Measurements from ENCODE around the gene CLEC16A.

The CLEC16A gene

DNA sequence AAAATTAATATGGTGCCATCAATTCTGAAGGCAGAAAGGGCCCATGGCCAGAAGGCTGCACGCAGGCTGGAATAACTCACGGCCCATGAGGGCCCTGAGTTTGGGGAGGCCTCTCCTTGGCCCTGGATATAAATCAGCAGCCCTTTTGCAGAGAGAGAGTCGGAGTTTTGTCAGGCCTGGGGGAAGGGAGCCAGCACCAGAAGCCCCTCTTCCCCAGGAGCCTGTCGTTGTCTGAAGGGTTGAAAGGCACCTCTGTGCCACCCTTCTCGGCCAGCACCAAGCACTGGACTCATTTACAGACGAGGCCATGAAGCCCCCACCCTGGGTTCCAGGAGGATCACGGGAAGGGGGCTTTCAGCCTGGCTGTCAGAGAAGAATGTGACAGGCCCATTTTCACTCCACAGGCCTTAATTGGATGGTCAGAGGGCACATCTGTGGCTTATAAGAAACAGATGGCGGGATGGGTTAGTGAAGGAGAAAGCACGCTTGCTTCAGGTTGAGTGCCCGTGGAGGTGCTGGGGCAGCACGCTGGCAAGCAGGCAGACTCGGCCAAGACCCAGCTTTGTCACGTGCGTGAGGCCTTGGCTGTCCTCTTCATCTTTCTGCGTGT, 140.6 kb downstream of the CLEC16A start:
- DNase-seq: peak in 2 of 14 donors; percentile 38 to 95

DNA sequence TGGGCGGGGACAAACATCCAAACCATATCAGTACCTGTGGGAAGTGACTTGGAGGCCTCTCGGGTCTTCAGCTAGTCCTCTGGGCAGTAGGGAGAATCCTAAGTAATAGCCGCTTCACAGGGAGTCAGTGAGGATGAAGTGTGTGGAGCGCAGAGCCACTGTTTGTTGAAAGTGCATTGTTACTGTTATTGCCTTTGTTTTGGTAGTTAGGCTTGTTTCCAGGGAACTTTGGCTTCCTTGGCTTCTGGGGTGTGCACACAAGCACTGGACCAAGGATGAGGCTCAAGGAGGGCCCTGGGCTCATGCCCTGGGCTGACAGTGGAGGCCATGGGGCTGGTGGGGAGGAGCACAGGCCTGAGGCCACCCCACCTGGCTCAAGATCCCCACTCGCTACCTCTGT, 141.6 kb downstream of the CLEC16A start:
- no peak for DNase-seq

- DNase-seq: no peak
Observed at GRCh38 chr16:11087691-11088073, 143.3 kb downstream of the CLEC16A start.

GRCh38 chr16:11088074-11088730, 143.8 kb downstream of the CLEC16A start:
- peak in 1 of 14 donors; percentile 16 for DNase-seq

DNA sequence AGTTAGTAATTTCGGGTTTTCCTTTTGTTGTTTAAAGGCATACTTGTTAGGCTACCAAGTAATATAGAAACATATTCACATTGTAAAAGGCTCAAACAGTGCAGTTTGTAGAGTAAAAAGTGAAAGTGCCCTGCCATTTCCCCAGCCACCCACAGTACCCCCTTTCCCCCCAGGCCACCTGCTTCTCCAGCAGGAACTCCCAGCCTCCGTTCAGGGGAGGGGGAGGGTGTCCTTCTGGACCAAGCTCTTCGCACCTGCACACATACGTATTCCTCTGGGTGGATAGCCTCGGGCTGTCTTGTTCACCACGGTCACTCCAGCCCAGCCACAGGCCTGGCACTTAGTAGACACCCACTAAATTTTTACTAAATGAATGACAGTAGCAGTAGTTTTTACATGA, 144.5 kb downstream of the CLEC16A start:
- DNase-seq: no peak

DNA sequence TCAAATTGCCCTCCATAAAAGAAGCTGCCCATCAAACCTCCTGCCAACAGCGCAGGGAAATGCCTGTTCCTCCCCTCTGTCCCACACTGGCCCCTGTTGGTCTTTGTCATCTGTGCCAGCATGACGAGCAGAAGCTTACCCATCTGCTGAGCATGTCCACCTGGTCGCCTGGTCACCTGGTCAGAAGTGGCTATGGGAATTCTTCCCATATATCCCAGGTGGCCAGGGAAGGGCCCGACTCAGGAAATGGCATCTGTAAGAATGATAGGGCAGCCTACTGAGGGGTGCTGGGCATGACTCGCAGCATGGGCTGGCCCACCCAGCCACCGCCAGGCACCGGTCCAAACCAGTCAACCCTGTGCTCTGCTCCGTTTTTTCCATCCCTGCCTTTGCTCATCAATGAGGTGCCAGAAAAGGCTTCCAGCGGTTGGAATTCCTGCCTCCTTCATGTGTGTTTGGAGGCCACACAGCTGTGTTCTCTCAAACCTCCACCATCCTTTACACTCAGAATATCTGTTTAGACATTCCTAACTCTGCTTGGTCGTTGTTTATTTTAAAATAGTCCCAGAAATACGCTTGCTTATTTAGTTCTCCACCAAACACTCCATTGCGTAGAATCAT, 145.2 kb downstream of the CLEC16A start:
- peak in 1 of 14 donors; percentile 64 for DNase-seq

GRCh38 chr16:11090232-11090631, 145.9 kb downstream of the CLEC16A start:
- DNase-seq: no peak

GRCh38 chr16:11091021-11091785, 146.8 kb downstream of the CLEC16A start:
- DNase-seq: no peak

- DNase-seq: no peak
Observed at GRCh38 chr16:11092788-11093571, 148.6 kb downstream of the CLEC16A start.

DNA sequence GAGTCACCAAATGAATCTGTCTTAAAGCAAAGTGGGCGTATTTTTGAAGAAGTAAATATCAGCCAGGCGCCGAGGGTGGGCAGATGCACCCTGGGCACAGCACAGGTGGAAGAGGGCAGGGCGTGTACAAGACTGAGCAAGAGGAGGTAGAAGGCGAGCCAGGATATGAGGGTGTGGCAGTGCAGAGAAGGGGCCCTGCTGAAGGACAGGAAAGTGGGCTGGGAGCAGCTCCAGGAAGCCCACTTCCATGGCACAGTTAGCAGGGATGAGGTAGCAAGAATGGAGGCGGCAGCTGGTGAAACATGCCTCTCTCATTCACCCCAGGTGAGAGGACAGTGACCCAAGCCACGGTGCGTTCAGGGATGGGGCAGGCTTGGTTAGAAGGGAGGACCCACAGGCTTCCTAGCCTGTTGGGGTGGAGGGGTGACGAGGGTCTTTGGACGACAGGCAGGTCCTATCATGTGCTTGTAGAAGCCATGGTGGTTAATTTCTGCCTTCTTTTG, 149.3 kb downstream of the CLEC16A start:
- no peak for DNase-seq

- DNase-seq: no peak
Observed at GRCh38 chr16:11094075-11094856, 149.9 kb downstream of the CLEC16A start.

- no peak for DNase-seq
Observed at GRCh38 chr16:11094857-11095565, 150.6 kb downstream of the CLEC16A start.

DNA sequence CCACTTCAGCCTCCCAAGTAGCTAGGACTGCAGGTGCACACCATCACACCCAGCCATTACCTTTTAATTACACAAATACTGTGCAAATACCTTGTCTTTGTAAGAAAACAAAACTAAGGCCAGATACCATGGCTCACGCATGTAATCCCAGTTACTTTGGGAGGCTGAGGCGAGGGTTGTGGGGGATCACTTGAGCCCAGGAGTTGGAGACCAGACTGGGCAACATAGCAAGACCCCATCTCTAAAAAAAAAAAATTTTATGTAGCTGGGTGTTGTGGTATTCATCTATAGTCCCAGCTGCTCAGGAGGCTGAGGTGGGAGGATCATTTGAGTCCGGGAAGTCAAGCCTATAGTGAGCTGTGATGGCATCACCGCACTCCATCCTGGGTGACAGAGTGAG, 151.6 kb downstream of the CLEC16A start:
- no peak for DNase-seq

GRCh38 chr16:11097094-11097786, 152.9 kb downstream of the CLEC16A start:
- no peak for DNase-seq

- no peak for DNase-seq
Observed at GRCh38 chr16:11097787-11098167, 153.4 kb downstream of the CLEC16A start.

DNA sequence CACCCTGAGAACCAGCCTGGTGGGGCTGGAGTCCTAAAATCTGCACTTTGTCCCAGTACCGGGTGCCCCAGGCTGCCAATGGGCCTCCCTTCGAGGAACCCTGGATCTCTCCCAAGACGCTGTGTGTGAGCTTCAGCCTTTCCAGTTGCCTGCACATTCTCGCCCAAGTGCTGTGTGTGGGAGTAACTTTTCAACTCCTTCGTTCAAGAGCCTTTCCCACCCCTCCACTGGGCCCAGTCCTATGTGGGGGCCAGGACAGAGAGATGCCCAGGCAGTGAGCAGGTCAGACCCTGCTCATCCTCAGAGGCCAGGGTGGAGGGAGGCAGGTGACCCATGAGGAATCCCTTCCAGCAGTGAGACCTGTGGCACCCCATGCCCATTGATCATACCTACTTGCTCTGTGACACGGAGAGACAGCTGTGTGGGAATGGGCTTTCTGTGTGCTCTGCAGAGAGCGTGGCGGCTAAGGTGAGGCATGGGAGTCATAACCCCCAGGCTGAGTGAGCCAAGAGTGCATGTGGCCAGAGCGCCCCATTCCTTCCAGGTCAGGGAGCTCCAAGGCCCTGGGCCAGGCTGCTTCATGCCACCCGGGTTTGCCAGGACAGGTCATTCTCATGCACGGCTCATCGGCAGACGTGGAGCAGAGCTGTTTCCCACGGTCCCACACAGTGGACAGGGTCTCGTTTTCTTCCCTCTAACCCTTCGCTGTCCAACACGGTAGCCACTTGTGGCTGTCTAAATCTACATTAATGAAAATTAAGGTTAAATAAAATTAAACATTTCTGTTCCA, 154.4 kb downstream of the CLEC16A start:
- peak in 5 of 14 donors; percentile 4 to 23 (median 8) for DNase-seq

DNA sequence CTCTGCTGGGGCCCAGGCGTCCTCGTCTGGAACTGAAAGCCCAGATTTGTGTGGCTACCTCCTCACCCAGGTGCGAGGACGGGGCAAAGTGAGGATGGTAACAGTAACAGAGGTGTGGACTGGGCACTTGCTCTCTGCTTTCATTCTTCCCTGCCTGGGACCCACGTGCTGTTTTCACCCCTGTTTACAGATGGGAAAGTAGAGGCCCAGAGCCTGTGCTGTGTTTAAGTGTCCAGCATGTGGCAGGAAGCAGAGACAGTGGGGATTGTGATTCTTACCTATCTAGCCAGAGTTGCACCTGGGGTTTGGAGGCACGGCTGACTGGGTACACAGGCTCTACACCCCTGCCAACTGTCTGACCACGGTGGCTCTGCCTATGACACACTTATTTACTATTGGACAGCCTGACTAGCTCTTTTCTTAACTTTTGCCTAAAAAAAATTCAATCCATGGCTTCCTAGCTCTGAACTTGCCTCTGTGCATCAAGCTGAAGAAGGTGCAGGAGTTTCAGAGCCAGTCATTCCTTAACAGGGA, 155.4 kb downstream of the CLEC16A start:
- no peak for DNase-seq

- peak in 8 of 14 donors; percentile 9 to 87 (median 24) for DNase-seq
Observed at GRCh38 chr16:11100239-11100750, 155.9 kb downstream of the CLEC16A start.

GRCh38 chr16:11101283-11101682, 156.9 kb downstream of the CLEC16A start:
- no peak for DNase-seq
